ENCODE data around the gene GABBR2. TPM values are rescaled to one million over a fixed set of nuclear protein-coding genes. Genes with fewer than 3 reads are reported as not detected.

Gene GABBR2
- total RNA-seq, 1 experiment from 2014 or later: not detected

- no TSS peak for BruUV-seq (replicated peaks)
- intact Hi-C loops (cut with micrococcal nuclease): no loop called here
- CTCF ChIA-PET: no interaction called here
- H3K4me3 Mint-ChIP-seq (ENCODE audit: unreplicated experiment): no peak overlapping the region
- H3K36me3 Mint-ChIP-seq (ENCODE audit: insufficient read depth, unreplicated experiment): no peaks in the 10 kb centered on the region
- TF ChIP-seq CTCF (IDR thresholded peaks at IDR 0.05; ENCODE audit: unreplicated experiment): no peak
- H3K4me1 Mint-ChIP-seq (ENCODE audit: insufficient read depth, unreplicated experiment): no peaks in the 10 kb centered on the region
- H3K27me3 Mint-ChIP-seq (ENCODE audit: insufficient read depth, unreplicated experiment): peaks cover 46% of the 10 kb centered on the region
- H3K27ac Mint-ChIP-seq (ENCODE audit: low read depth, unreplicated experiment): no peak overlapping the region
- POLR2A ChIA-PET: no interaction called here
- no peaks in the 10 kb centered on the region for H3K9me3 Mint-ChIP-seq (ENCODE audit: unreplicated experiment)
- DNase-seq (ENCODE audit: unreplicated experiment): no peak
Measured at GRCh38 chr9:98673681-98674080, 35.1 kb downstream of the GABBR2 start.

- no peak overlapping the region for H3K27ac Mint-ChIP-seq (ENCODE audit: low read depth, unreplicated experiment)
- no peak for DNase-seq (ENCODE audit: unreplicated experiment)
- intact Hi-C loops (cut with micrococcal nuclease): no loop called here
- POLR2A ChIA-PET: no interaction called here
- H3K9me3 Mint-ChIP-seq (ENCODE audit: unreplicated experiment): no peaks in the 10 kb centered on the region
- H3K27me3 Mint-ChIP-seq (ENCODE audit: insufficient read depth, unreplicated experiment): peaks cover 32% of the 10 kb centered on the region
- no TSS peak for BruUV-seq (replicated peaks)
- no peaks in the 10 kb centered on the region for H3K4me1 Mint-ChIP-seq (ENCODE audit: insufficient read depth, unreplicated experiment)
- TF ChIP-seq CTCF (IDR thresholded peaks at IDR 0.05; ENCODE audit: unreplicated experiment): no peak
- H3K36me3 Mint-ChIP-seq (ENCODE audit: insufficient read depth, unreplicated experiment): no peaks in the 10 kb centered on the region
- CTCF ChIA-PET: no interaction called here
- no peak overlapping the region for H3K4me3 Mint-ChIP-seq (ENCODE audit: unreplicated experiment)
Measured at GRCh38 chr9:98667005-98667640, 41.6 kb downstream of the GABBR2 start.

GRCh38 chr9:98665501-98665900 is 43.2 kb downstream of the GABBR2 start:
- no peak overlapping the region for H3K4me3 Mint-ChIP-seq (ENCODE audit: unreplicated experiment)
- H3K4me1 Mint-ChIP-seq (ENCODE audit: insufficient read depth, unreplicated experiment): no peaks in the 10 kb centered on the region
- peaks cover 18% of the 10 kb centered on the region for H3K27me3 Mint-ChIP-seq (ENCODE audit: insufficient read depth, unreplicated experiment)
- CTCF ChIA-PET: interaction anchor here (0.6 kb wide), 1 partner anchor 177 kb away, joined by 3 read pairs; no protein-coding TSS in a partner anchor
- no peaks in the 10 kb centered on the region for H3K36me3 Mint-ChIP-seq (ENCODE audit: insufficient read depth, unreplicated experiment)
- TF ChIP-seq CTCF (IDR thresholded peaks at IDR 0.05; ENCODE audit: unreplicated experiment): no peak
- H3K9me3 Mint-ChIP-seq (ENCODE audit: unreplicated experiment): no peaks in the 10 kb centered on the region
- intact Hi-C loops (cut with micrococcal nuclease): no loop called here
- H3K27ac Mint-ChIP-seq (ENCODE audit: low read depth, unreplicated experiment): no peak overlapping the region
- no TSS peak for BruUV-seq (replicated peaks)
- POLR2A ChIA-PET: no interaction called here
- no peak for DNase-seq (ENCODE audit: unreplicated experiment)

GRCh38 chr9:98660541-98660940 is 48.2 kb downstream of the GABBR2 start:
- Mint-ChIP-seq H3K36me3 (ENCODE audit: insufficient read depth, unreplicated experiment) (no peaks in the 10 kb centered on the region), H3K27ac (ENCODE audit: low read depth, unreplicated experiment) (no peak overlapping the region)
- intact Hi-C loops (cut with micrococcal nuclease): no loop called here

More at GRCh38 chr9:98660541-98660940, 48.2 kb downstream of the GABBR2 start:
- ChIA-PET CTCF (interaction anchor here (0.6 to 1.6 kb wide), 4 partner anchors 20 to 814 kb away, joined by 3 to 4 read pairs (median 3); no protein-coding TSS in a partner anchor), POLR2A (no interaction called here)
- H3K4me3 Mint-ChIP-seq (ENCODE audit: unreplicated experiment): no peak overlapping the region
- no TSS peak for BruUV-seq (replicated peaks)
- no peaks in the 10 kb centered on the region for H3K4me1 Mint-ChIP-seq (ENCODE audit: insufficient read depth, unreplicated experiment)
- no peak for TF ChIP-seq CTCF (IDR thresholded peaks at IDR 0.05; ENCODE audit: unreplicated experiment)
- DNase-seq (ENCODE audit: unreplicated experiment): no peak
- no peaks in the 10 kb centered on the region for H3K9me3 Mint-ChIP-seq (ENCODE audit: unreplicated experiment)
- H3K27me3 Mint-ChIP-seq (ENCODE audit: insufficient read depth, unreplicated experiment): no peaks in the 10 kb centered on the region

Data from MCF 10A (cell line).